SHP77 (cell line): Measurements from ENCODE around the gene ACAA2.
"Not testable (repeated sequence)": the region's sequence is repeated elsewhere in the genome, so short reads cannot be mapped to it uniquely, and the experiment has no call there.

Experiments used
- DNase-seq, 2 experiments: peaks; one replicate each; lab custom pipeline; 2025; lab: John Stamatoyannopoulos, UW

ACAA2 gene

DNA sequence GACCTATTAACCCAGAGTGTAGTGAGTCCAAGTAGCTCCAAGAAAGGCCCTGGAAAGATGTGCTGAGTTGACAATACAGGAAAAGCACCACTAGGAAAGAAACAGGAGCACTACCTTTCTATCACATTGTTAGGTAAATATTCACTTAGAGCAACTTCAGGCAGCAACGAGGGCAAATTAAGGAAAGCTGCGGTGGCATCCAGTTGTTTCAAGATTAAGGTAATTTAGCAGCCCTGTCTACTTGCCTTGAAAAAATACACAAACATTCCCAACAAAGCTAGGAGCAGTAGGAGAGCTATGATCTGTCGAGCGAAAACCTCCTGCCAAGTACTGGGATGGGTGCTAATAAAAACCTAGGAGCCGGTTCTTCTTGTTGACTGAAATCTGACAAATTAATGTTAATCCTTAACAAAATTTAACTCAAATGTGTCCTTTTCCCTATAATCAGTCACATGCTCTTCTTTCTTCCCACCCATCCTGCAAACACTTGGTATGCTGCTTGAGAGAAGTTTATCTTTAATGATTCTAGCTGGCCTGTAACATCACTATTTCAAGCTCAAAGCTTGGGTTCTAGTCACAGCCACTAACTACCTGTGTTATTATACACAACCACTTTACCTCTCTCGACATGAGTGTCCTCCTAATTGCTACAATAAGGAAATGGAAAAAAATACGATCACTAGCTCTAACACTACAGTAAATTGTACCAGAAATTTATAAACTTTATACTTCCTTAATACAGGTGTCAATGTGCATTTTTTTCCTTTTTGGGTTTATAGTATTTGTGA lies 2.0 kb downstream of the ACAA2 start:
- DNase-seq, result no peak

DNA sequence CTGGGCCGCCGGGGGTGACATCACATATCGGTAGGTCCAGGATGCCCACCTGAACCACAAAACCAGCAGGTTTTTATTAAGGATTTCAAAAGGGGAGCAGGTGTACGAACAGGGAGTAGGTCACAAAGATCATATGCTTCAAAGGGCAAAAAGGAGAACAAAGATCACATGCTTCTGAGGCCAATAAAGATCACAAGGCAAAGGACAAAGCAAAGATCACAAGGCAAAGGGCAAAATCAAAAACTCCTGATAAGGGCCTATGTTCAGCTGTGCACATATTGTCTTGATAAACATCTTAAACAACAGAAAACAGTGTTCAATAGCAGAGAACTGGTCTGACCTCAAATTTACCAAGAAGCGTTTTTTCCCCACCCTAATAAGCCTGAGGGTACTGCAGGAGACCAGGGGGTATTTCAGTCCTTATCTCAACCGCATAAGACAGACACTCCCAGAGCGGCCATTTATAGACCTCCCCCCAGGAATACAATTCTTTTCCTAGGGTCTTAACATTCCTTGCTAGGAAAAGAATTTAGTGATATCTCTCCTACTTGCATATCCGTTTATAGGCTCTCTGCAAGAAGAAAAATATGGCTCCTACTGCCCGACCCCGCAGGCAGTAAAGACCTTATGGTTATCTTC lies 4.7 kb downstream of the ACAA2 start:
- DNase-seq, result not testable (repeated sequence)

GRCh38 chr18:49804096-49804495 lies 9.2 kb downstream of the ACAA2 start:
- no peak for DNase-seq

DNA sequence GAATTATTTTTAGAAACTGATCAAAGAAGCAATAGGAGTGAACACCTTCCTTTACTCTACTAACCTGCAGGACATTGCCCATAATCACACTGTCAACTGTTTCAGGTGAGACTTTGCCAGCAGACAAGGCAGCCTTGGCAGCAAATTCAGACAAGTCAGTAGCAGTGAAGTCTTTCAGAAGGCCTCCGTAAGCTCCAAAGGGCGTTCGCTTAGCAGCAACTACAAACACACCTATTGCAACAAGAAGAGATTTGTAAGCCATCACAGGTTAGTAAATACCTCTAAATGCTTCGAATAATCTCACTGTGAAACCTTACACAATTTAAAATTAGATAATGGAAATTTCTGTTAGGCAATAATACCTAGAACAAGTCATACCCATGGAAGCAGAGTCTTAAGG lies 10.7 kb downstream of the ACAA2 start:
- no peak for DNase-seq

- DNase-seq, result not testable (repeated sequence)
Observed at GRCh38 chr18:49800491-49800890, 12.8 kb downstream of the ACAA2 start.

DNA sequence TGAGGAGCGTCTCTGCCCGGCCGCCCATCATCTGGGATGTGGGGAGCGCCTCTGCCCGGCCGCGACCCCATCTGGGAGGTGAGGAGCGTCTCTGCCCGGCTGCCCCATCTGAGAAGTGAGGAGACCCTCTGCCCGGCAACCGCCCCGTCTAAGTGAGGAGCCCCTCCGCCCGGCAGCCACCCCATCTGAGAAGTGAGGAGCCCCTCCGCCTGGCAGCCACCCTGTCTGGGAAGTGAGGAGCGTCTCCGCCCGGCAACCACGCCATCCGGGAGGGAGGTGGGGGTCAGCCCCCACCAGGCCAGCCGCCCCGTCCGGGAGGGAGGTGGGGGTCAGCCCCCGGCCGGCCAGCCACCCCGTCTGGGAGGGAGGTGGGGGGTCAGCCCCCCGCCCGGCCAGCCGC lies 13.5 kb downstream of the ACAA2 start:
- not testable (repeated sequence) for DNase-seq

GRCh38 chr18:49798001-49798400 lies 15.3 kb downstream of the ACAA2 start:
- DNase-seq, result no peak

GRCh38 chr18:49795612-49796552 lies 17.5 kb downstream of the ACAA2 start:
- no peak for DNase-seq

GRCh38 chr18:49794743-49795142 lies 18.6 kb downstream of the ACAA2 start:
- no peak for DNase-seq

- DNase-seq, result not testable (repeated sequence)
Observed at GRCh38 chr18:49789560-49790134, 23.7 kb downstream of the ACAA2 start.

DNA sequence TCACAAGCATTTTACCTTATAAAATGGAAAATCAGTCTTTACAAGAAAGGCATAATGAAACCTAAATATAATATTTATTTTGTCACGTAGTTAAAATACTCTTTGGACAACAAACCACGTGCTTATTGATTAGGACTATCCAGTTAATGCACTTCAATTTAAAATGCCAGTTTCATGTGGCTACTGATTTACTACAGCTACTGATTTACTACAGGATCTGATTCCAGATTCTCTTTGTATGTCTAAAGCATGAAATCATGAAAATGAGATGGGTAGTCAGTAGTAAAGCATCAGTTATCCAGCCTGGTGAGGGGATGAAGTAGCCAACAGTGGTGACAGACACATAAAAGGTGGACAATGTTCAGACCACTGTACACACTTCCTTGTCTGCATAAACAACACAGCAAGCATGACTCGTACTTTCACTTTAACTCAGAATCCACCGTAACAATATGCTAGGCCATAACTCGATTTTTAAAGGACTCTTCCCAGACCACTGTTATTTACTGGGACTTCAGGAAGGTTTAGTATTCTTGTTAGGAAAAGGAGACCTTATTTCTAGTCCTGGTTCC lies 24.9 kb downstream of the ACAA2 start:
- DNase-seq, result no peak

- no peak for DNase-seq
Observed at GRCh38 chr18:49786019-49786720, 27.2 kb downstream of the ACAA2 start.

- DNase-seq, result no peak
Observed at GRCh38 chr18:49784427-49785185, 28.7 kb downstream of the ACAA2 start.

DNA sequence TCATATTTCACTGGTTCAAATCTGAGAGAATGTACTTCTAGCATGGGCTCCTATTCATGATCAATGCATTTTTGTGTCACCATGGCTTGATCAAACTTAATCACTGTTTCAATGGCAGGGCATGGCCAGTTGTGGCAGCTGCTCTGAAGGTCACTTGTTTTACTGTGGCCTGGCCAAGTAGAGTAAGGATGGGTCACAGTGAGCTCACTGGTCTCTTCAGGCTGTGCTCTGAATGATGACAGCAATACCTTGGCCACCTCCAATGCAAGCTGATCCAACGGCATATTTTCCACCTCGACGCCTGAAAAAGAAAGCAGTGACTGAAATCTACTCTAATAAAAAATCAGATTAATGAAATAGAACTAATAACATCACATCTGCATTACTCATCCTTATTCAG lies 29.7 kb downstream of the ACAA2 start:
- DNase-seq, result not testable (repeated sequence)

- DNase-seq, result no peak
Observed at GRCh38 chr18:49778826-49779465, 34.4 kb downstream of the ACAA2 start.

- DNase-seq, result no peak
Observed at GRCh38 chr18:49769047-49769728, 44.1 kb downstream of the ACAA2 start.

- peak in 1 of 2 experiments; percentile 4 for DNase-seq
Observed at GRCh38 chr18:49768051-49768391, 45.3 kb downstream of the ACAA2 start.

DNA sequence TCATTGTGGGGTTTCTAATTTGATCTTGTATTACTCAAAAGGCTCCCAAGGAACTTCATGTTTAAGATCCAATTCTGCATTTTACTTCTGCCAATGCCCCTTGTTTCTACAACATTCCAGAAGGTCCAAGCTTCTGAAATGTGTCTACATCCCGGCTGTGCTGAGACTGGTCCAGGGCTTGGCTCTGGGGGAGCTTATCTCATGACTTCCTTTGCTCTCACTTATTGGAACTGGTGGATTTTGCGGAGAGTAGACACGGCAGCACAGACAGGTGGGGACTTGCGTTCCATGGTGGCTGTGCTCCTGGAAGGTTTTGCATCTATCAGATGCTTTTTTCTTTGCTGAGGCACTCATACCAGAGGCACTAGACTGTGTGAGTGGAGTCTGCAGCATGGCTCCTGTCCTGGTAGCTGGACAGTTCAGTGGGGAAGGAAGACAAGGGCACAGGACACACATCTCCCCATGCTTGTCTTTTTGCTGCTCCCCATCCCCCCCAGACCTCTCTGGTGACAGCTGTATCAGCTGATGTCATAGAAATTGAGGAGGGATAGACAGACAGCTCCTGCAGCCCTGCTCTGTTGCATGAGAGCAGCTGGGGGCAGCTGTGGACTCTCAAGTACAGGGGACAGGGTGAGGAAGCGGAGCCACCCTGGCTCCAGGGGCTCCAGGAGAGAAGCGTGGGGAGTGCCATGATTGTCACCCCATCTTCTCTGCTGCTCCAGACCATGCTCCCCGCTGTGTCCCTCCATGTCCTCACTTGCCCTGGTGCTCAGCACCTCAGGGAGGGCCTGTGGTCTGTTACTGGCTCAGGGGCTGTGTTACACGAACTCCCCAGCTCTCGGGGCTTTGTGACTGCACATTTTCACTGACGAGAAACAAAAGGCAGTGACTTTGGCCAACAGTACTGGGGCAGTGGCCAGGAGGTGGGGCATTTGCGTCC lies 46.0 kb downstream of the ACAA2 start:
- no peak for DNase-seq
